Measurements from ENCODE around the gene KLF6. TPM values are rescaled to one million over a fixed set of nuclear protein-coding genes. Genes with fewer than 3 reads are reported as not detected.

The KLF6 gene
- total and polyA plus RNA-seq, 9 of the 15 experiments (the other 6 are each of a cell fraction or from before 2014, with no cell fraction given): 3.2 to 23.9 (median 8.0) TPM

GRCh38 chr10:3805201-3805790 is 20.3 kb upstream of the KLF6 start (continued):
- no peak for TF ChIP-seq RBM39 (optimal IDR thresholded peaks at IDR 0.05; ENCODE audit: low read depth, low read length)
- TF ChIP-seq, protein P1, sequence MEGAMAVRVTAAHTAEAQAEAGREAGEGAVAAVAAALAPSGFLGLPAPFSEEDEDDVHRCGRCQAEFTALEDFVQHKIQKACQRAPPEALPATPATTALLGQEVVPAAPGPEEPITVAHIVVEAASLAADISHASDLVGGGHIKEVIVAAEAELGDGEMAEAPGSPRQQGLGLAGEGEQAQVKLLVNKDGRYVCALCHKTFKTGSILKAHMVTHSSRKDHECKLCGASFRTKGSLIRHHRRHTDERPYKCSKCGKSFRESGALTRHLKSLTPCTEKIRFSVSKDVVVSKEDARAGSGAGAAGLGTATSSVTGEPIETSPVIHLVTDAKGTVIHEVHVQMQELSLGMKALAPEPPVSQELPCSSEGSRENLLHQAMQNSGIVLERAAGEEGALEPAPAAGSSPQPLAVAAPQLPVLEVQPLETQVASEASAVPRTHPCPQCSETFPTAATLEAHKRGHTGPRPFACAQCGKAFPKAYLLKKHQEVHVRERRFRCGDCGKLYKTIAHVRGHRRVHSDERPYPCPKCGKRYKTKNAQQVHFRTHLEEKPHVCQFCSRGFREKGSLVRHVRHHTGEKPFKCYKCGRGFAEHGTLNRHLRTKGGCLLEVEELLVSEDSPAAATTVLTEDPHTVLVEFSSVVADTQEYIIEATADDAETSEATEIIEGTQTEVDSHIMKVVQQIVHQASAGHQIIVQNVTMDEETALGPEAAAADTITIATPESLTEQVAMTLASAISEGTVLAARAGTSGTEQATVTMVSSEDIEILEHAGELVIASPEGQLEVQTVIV (CRISPR knock-in tag; IDR thresholded peaks at IDR 0.05; ENCODE audit: borderline replicate concordance): 0 out of 2 replicates have a peak, but pooled peaks have one; percentile 50
- TF ChIP-seq HDGF (IDR thresholded peaks at IDR 0.05): no peak
- TF ChIP-seq POU5F1 (IDR thresholded peaks at IDR 0.05; ENCODE audit: borderline replicate concordance, low read depth, low read length, partially characterized antibody): no peak
- peak; percentile 49; the same call in 1 of the 2 replicates for TF ChIP-seq FOXM1 (IDR thresholded peaks at IDR 0.05; ENCODE audit: low read depth)
- TF ChIP-seq FOXM1 (CRISPR knock-in tag; IDR thresholded peaks at IDR 0.05; ENCODE audit: low read depth): no peak
- TF ChIP-seq, protein P2, sequence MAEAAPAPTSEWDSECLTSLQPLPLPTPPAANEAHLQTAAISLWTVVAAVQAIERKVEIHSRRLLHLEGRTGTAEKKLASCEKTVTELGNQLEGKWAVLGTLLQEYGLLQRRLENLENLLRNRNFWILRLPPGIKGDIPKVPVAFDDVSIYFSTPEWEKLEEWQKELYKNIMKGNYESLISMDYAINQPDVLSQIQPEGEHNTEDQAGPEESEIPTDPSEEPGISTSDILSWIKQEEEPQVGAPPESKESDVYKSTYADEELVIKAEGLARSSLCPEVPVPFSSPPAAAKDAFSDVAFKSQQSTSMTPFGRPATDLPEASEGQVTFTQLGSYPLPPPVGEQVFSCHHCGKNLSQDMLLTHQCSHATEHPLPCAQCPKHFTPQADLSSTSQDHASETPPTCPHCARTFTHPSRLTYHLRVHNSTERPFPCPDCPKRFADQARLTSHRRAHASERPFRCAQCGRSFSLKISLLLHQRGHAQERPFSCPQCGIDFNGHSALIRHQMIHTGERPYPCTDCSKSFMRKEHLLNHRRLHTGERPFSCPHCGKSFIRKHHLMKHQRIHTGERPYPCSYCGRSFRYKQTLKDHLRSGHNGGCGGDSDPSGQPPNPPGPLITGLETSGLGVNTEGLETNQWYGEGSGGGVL (CRISPR knock-in tag; IDR thresholded peaks at IDR 0.05): no peak
- TF ChIP-seq ZMIZ1 (IDR thresholded peaks at IDR 0.05; ENCODE audit: low read depth in 2 of 2, low read length in 2 of 2): no peak
- TF ChIP-seq ZNF263 (CRISPR knock-in tag; IDR thresholded peaks at IDR 0.05; ENCODE audit: borderline replicate concordance): no peak
- TF ChIP-seq BRD4 (IDR thresholded peaks at IDR 0.05): peak; percentile 76; the same call in 1 of the 2 replicates
- no peak for TF ChIP-seq PHF21A (IDR thresholded peaks at IDR 0.05; ENCODE audit: borderline replicate concordance, low read depth)
- TF ChIP-seq MCM7 (IDR thresholded peaks at IDR 0.05): no peak
- TF ChIP-seq CXXC5 (CRISPR knock-in tag; IDR thresholded peaks at IDR 0.05): 0 out of 2 replicates have a peak, but pooled peaks have one; percentile 7
- TF ChIP-seq, protein P3, sequence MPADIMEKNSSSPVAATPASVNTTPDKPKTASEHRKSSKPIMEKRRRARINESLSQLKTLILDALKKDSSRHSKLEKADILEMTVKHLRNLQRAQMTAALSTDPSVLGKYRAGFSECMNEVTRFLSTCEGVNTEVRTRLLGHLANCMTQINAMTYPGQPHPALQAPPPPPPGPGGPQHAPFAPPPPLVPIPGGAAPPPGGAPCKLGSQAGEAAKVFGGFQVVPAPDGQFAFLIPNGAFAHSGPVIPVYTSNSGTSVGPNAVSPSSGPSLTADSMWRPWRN (IDR thresholded peaks at IDR 0.05; ENCODE audit: low read depth): no peak
- no peak for TF ChIP-seq BRF1 (IDR thresholded peaks at IDR 0.05; ENCODE audit: borderline replicate concordance, extremely low read depth, insufficient read length)
- TF ChIP-seq NCOA4 (IDR thresholded peaks at IDR 0.05; ENCODE audit: partially characterized antibody): no peak
- TF ChIP-seq ZC3H4 (CRISPR knock-in tag; IDR thresholded peaks at IDR 0.05; ENCODE audit: borderline replicate concordance): no peak
- TF ChIP-seq ZNF644 (tag; IDR thresholded peaks at IDR 0.05; ENCODE audit: low read depth): 0 out of 2 replicates have a peak, but pooled peaks have one; percentile 17
- TF ChIP-seq NCOA6 (IDR thresholded peaks at IDR 0.05): no peak

Measured in K562 (cell line).